CD8-positive, alpha-beta memory T cell (primary cell): ENCODE data around the gene SHOC2. TPM values are rescaled to one million over a fixed set of nuclear protein-coding genes. Genes with fewer than 3 reads are reported as not detected.

ENCODE experiments used
- CTCF ChIA-PET: fragments of 350-600 bp; sonication (Branson Sonifier 250); formaldehyde crosslinking; loops from one replicate; lab custom pipeline; 2021; ENCODE audit warnings: antibody characterized with exemption; lab: Charles Lee
- POLR2A ChIA-PET: fragments of 350-600 bp; sonication (Branson Sonifier 250); formaldehyde crosslinking; loops from one replicate; lab custom pipeline; 2021; ENCODE audit warnings: antibody characterized with exemption; lab: Charles Lee
- DNase-seq, 5 donors: peaks; one replicate each; pipeline versions ENCODE4 v3.0.0 to v3.0.0-alpha.2; 2020 to 2022; ENCODE audit warnings: mixed read lengths in 1 of 5
- H3K27ac ChIP-seq: one replicate; pipeline ENCODE4 v1.7.0; 2013; ENCODE audit warnings: low read depth, mild to moderate bottlenecking, low read length, moderate library complexity
- H3K27me3 ChIP-seq: 2 replicates; pipeline ENCODE4 v1.7.0; 2013; ENCODE audit warnings: low read length, mild to moderate bottlenecking; ENCODE audit not compliant: insufficient read depth, poor library complexity, severe bottlenecking
- H3K36me3 ChIP-seq: 2 replicates; pipeline ENCODE4 v1.7.0; 2013; ENCODE audit warnings: mild to moderate bottlenecking, low read length, moderate library complexity; ENCODE audit not compliant: insufficient read depth
- H3K4me1 ChIP-seq: 2 replicates; pipeline ENCODE4 v1.7.0; 2013; ENCODE audit warnings: mild to moderate bottlenecking, low read length, moderate library complexity; ENCODE audit not compliant: insufficient read depth
- H3K4me3 ChIP-seq: 2 replicates; pipeline ENCODE4 v1.7.0; 2013; ENCODE audit warnings: mild to moderate bottlenecking, low read length
- H3K9me3 ChIP-seq: 2 replicates; pipeline ENCODE4 v1.7.0; 2013; ENCODE audit warnings: mild to moderate bottlenecking, low read length
- H3K27ac Mint-ChIP-seq, 8 donors: one replicate each; pipeline ENCODE4 v1.8.0; 2020 to 2021; ENCODE audit warnings: mixed read lengths in 8 of 8, mild to moderate bottlenecking in 6 of 8, inconsistent platforms in 3 of 8, moderate library complexity in 3 of 8
- H3K27me3 Mint-ChIP-seq, 2 donors: one replicate each; pipeline ENCODE4 v1.8.0; 2020 to 2021; ENCODE audit warnings: mixed read lengths in 2 of 2, mild to moderate bottlenecking in 1 of 2, moderate library complexity in 1 of 2
- H3K36me3 Mint-ChIP-seq, 3 donors: one replicate each; pipeline ENCODE4 v1.8.0; 2020 to 2021; ENCODE audit warnings: mixed read lengths in 3 of 3, inconsistent platforms in 1 of 3, mild to moderate bottlenecking in 1 of 3
- H3K4me1 Mint-ChIP-seq, 3 donors: one replicate each; pipeline ENCODE4 v1.8.0; 2020 to 2021; ENCODE audit warnings: mixed read lengths in 3 of 3, inconsistent platforms in 1 of 3, mild to moderate bottlenecking in 1 of 3
- H3K4me3 Mint-ChIP-seq, 7 donors: one replicate each; pipeline ENCODE4 v1.8.0; 2020 to 2021; ENCODE audit warnings: mixed read lengths in 7 of 7, mild to moderate bottlenecking in 6 of 7, moderate library complexity in 4 of 7, inconsistent platforms in 2 of 7
- H3K9me3 Mint-ChIP-seq, 5 donors: one replicate each; pipeline ENCODE4 v1.8.0; 2020 to 2022; ENCODE audit warnings: mixed read lengths in 5 of 5, mild to moderate bottlenecking in 3 of 5, moderate library complexity in 2 of 5, inconsistent platforms in 1 of 5
- polyA plus RNA-seq: library from polyadenylated mRNA; unstranded; fragments of 300-500 nt; fragmentation: Illumina TruSeq; gene quantifications from one replicate; pipeline ENCODE4 v1.2.3, GENCODE V29; 2021
- total RNA-seq, 2 experiments: library from RNA; stranded (reverse); gene quantifications; one replicate each; pipeline ENCODE4 v1.2.3, GENCODE V29; 2021

SHOC2 gene
- total and polyA plus RNA-seq, 3 experiments from 2014 or later, result 57.4 to 63.1 (median 57.5) TPM

GRCh38 chr10:110887560-110887959 lies 31.8 kb upstream of the SHOC2 start:
- H3K4me1 Mint-ChIP-seq, result peaks cover 65 to 86% (median 78%) of the 10 kb centered on the region in 3 donors
- H3K27ac Mint-ChIP-seq, result peak overlapping the region in 5 of 8 donors; percentile 14 to 78 (median 42)
- no peak for DNase-seq
- H3K4me3 ChIP-seq, result no peak overlapping the region
- H3K4me3 Mint-ChIP-seq, result peak overlapping the region in 1 of 7 donors; percentile 32
- H3K9me3 Mint-ChIP-seq, result no peaks in the 10 kb centered on the region
- H3K27me3 Mint-ChIP-seq, result no peaks in the 10 kb centered on the region
- ChIA-PET CTCF (interaction anchor here (0.9 to 1.5 kb wide), 2 partner anchors 14 to 29 kb away, joined by 3 to 5 read pairs; no protein-coding TSS in a partner anchor), POLR2A (interaction anchor here (0.8 to 1.8 kb wide), 3 partner anchors 10 to 36 kb away, joined by 3 to 8 read pairs (median 6); no protein-coding TSS in a partner anchor)
- no peak overlapping the region for H3K27ac ChIP-seq
- H3K4me1 ChIP-seq, result peaks cover 47% of the 10 kb centered on the region
- H3K36me3 Mint-ChIP-seq, result peaks cover 13 to 76% (median 28%) of the 10 kb centered on the region in 3 donors
- no peaks in the 10 kb centered on the region for H3K27me3 ChIP-seq
- peaks cover 22% of the 10 kb centered on the region for H3K36me3 ChIP-seq
- no peaks in the 10 kb centered on the region for H3K9me3 ChIP-seq

GRCh38 chr10:110892602-110893288 lies 26.7 kb upstream of the SHOC2 start:
- peaks cover 38% of the 10 kb centered on the region for H3K36me3 ChIP-seq
- POLR2A ChIA-PET, result no interaction called here

GRCh38 chr10:110893559-110894179 lies 25.7 kb upstream of the SHOC2 start:
- peaks cover 10% of the 10 kb centered on the region for H3K4me1 ChIP-seq
- H3K4me3 Mint-ChIP-seq, result peak overlapping the region in 2 of 7 donors; percentile 0 to 3
- no peak overlapping the region for H3K4me3 ChIP-seq
- H3K36me3 Mint-ChIP-seq, result peaks cover 5 to 86% (median 25%) of the 10 kb centered on the region in 3 donors
- no peak overlapping the region for H3K27ac ChIP-seq
- no peaks in the 10 kb centered on the region for H3K27me3 Mint-ChIP-seq
- no peaks in the 10 kb centered on the region for H3K9me3 Mint-ChIP-seq
- H3K27me3 ChIP-seq, result no peaks in the 10 kb centered on the region
- no peaks in the 10 kb centered on the region for H3K9me3 ChIP-seq
- ChIA-PET CTCF (interaction anchor here (0.7 to 6.5 kb wide), 15 partner anchors 9 to 221 kb away, joined by 3 to 50 read pairs (median 6); partner anchors contain the start of genes BBIP1 and SHOC2), POLR2A (interaction anchor here (0.8 kb wide), 1 partner anchor 33 kb away, joined by 3 read pairs; no protein-coding TSS in a partner anchor)
- peaks cover 60 to 84% (median 71%) of the 10 kb centered on the region in 3 donors for H3K4me1 Mint-ChIP-seq
- H3K27ac Mint-ChIP-seq, result peak overlapping the region in 6 of 8 donors; percentile 3 to 66 (median 38)
- H3K36me3 ChIP-seq, result peaks cover 45% of the 10 kb centered on the region
- peak in 2 of 5 donors; percentile 55 to 62 for DNase-seq

More at GRCh38 chr10:110892602-110893288, 26.7 kb upstream of the SHOC2 start:
- Mint-ChIP-seq H3K9me3 (no peaks in the 10 kb centered on the region), H3K27me3 (no peaks in the 10 kb centered on the region), H3K27ac (peak overlapping the region in 4 of 8 donors; percentile 29 to 82 (median 62)), H3K36me3 (peaks cover 5 to 83% (median 23%) of the 10 kb centered on the region in 3 donors), H3K4me1 (peaks cover 64 to 85% (median 76%) of the 10 kb centered on the region in 3 donors), H3K4me3 (no peak overlapping the region)
- no peaks in the 10 kb centered on the region for H3K27me3 ChIP-seq
- no peak overlapping the region for H3K4me3 ChIP-seq
- CTCF ChIA-PET, result interaction anchor here (0.8 to 6.5 kb wide), 11 partner anchors 13 to 150 kb away, joined by 3 to 50 read pairs (median 6); partner anchors contain the start of genes BBIP1 and SHOC2
- DNase-seq, result no peak
- H3K27ac ChIP-seq, result no peak overlapping the region
- H3K4me1 ChIP-seq, result peaks cover 13% of the 10 kb centered on the region
- no peaks in the 10 kb centered on the region for H3K9me3 ChIP-seq

GRCh38 chr10:110897184-110897583 lies 22.2 kb upstream of the SHOC2 start:
- no peak overlapping the region for H3K27ac ChIP-seq
- H3K36me3 ChIP-seq, result peaks cover 57% of the 10 kb centered on the region
- Mint-ChIP-seq H3K4me3 (no peak overlapping the region), H3K9me3 (no peaks in the 10 kb centered on the region), H3K27me3 (no peaks in the 10 kb centered on the region), H3K27ac (peak overlapping the region in 4 of 8 donors; percentile 50 to 84 (median 72)), H3K4me1 (peaks cover 48 to 72% (median 53%) of the 10 kb centered on the region in 3 donors), H3K36me3 (peaks cover 0 to 88% (median 17%) of the 10 kb centered on the region in 3 donors)
- no peaks in the 10 kb centered on the region for H3K9me3 ChIP-seq
- peaks cover 12% of the 10 kb centered on the region for H3K4me1 ChIP-seq
- no peak for DNase-seq
- POLR2A ChIA-PET, result interaction anchor here (0.6 to 2.2 kb wide), 4 partner anchors 10 to 273 kb away, joined by 3 to 8 read pairs (median 4); no protein-coding TSS in a partner anchor
- CTCF ChIA-PET, result interaction anchor here (1.1 to 2.2 kb wide), 9 partner anchors 13 to 151 kb away, joined by 3 to 10 read pairs (median 5); partner anchors contain the start of gene BBIP1
- H3K4me3 ChIP-seq, result no peak overlapping the region
- no peaks in the 10 kb centered on the region for H3K27me3 ChIP-seq

- Histone ChIP-seq H3K36me3 (peaks cover 57% of the 10 kb centered on the region), H3K4me3 (no peak overlapping the region), H3K27ac (no peak overlapping the region), H3K9me3 (no peaks in the 10 kb centered on the region), H3K4me1 (peaks cover 14% of the 10 kb centered on the region), H3K27me3 (no peaks in the 10 kb centered on the region)
- Mint-ChIP-seq H3K27ac (peak overlapping the region in 3 of 8 donors; percentile 29 to 61 (median 38)), H3K9me3 (no peaks in the 10 kb centered on the region), H3K36me3 (peaks cover 0 to 89% (median 22%) of the 10 kb centered on the region in 3 donors), H3K4me1 (peaks cover 51 to 74% (median 53%) of the 10 kb centered on the region in 3 donors), H3K4me3 (no peak overlapping the region), H3K27me3 (no peaks in the 10 kb centered on the region)
- DNase-seq, result no peak
- CTCF ChIA-PET, result interaction anchor here (1.3 to 2.2 kb wide), 5 partner anchors 11 to 112 kb away, joined by 3 to 10 read pairs (median 5); partner anchors contain the start of gene BBIP1
- POLR2A ChIA-PET, result interaction anchor here (2.2 kb wide), 1 partner anchor 11 kb away, joined by 8 read pairs; no protein-coding TSS in a partner anchor
Observed at GRCh38 chr10:110898391-110898790, 21.0 kb upstream of the SHOC2 start.

GRCh38 chr10:110900983-110901382 lies 18.4 kb upstream of the SHOC2 start:
- ChIA-PET CTCF (interaction anchor here (1.2 kb wide), 1 partner anchor 9 kb away, joined by 5 read pairs; no protein-coding TSS in a partner anchor), POLR2A (interaction anchor here (0.7 to 1.5 kb wide), 3 partner anchors 10 to 127 kb away, joined by 3 read pairs; no protein-coding TSS in a partner anchor)
- H3K27ac ChIP-seq, result no peak overlapping the region
- peak overlapping the region in 4 of 8 donors; percentile 11 to 70 (median 47) for H3K27ac Mint-ChIP-seq
- peaks cover 40 to 62% (median 44%) of the 10 kb centered on the region in 3 donors for H3K4me1 Mint-ChIP-seq
- H3K4me1 ChIP-seq, result peaks cover 17% of the 10 kb centered on the region
- no peaks in the 10 kb centered on the region for H3K9me3 Mint-ChIP-seq
- H3K27me3 ChIP-seq, result no peaks in the 10 kb centered on the region
- no peak for DNase-seq
- no peaks in the 10 kb centered on the region for H3K9me3 ChIP-seq
- peaks cover 0 to 80% (median 19%) of the 10 kb centered on the region in 3 donors for H3K36me3 Mint-ChIP-seq
- H3K4me3 Mint-ChIP-seq, result no peak overlapping the region
- no peak overlapping the region for H3K4me3 ChIP-seq
- peaks cover 46% of the 10 kb centered on the region for H3K36me3 ChIP-seq
- H3K27me3 Mint-ChIP-seq, result no peaks in the 10 kb centered on the region
